WTC11 (cell line): Measurements from ENCODE around the gene PIP5K1A. TPM values are rescaled to one million over a fixed set of nuclear protein-coding genes. Genes with fewer than 3 reads are reported as not detected.

Experiments used
- ATAC-seq: fragments of 200-7000 bp; cut with Tn5 transposase; 2 replicates; pipeline ENCODE4 v1.10.0; 2021; ENCODE audit warnings: mild to moderate bottlenecking, moderate library complexity
- CTCF ChIA-PET: fragments of 300-600 bp; sonication (Branson Sonifier 250); formaldehyde crosslinking; loops from one replicate; lab custom pipeline; 2021; ENCODE audit warnings: antibody characterized with exemption; lab: Charles Lee
- POLR2A ChIA-PET: fragments of 350-600 bp; sonication (Branson Sonifier 250); formaldehyde crosslinking; loops from one replicate; lab custom pipeline; 2021; ENCODE audit warnings: antibody characterized with exemption; lab: Charles Lee
- DNase-seq: peaks from one replicate; pipeline ENCODE4 v3.0.0; 2021; ENCODE audit warnings: low spot score
- H3K27ac Mint-ChIP-seq: 2 replicates; pipeline ENCODE4 v1.8.0; 2021; ENCODE audit warnings: mixed read lengths
- H3K27me3 Mint-ChIP-seq: 2 replicates; pipeline ENCODE4 v1.8.0; 2021; ENCODE audit warnings: low read depth, mild to moderate bottlenecking, moderate library complexity, mixed read lengths
- H3K36me3 Mint-ChIP-seq: 2 replicates; pipeline ENCODE4 v1.8.0; 2021; ENCODE audit warnings: mixed read lengths
- H3K4me1 Mint-ChIP-seq: 2 replicates; pipeline ENCODE4 v1.8.0; 2022; ENCODE audit warnings: mixed read lengths
- H3K4me3 Mint-ChIP-seq: 2 replicates; pipeline ENCODE4 v1.8.0; 2021; ENCODE audit warnings: mild to moderate bottlenecking, moderate library complexity, mixed read lengths
- H3K9me3 Mint-ChIP-seq: 2 replicates; pipeline ENCODE4 v1.8.0; 2021; ENCODE audit warnings: mixed read lengths
- CDX4 ChIP-seq: fragments of 250-450 bp; sonication (Bioruptor Pico); IDR thresholded peaks from 2 replicates; pipeline ENCODE4 v1.9.0; 2021; ENCODE audit warnings: moderate library complexity, mild to moderate bottlenecking, inconsistent platforms, borderline replicate concordance
- CREB1 ChIP-seq: sonication (generic); formaldehyde crosslinking; IDR thresholded peaks from 2 replicates; pipeline ENCODE4 v1.8.0; 2023; ENCODE audit warnings: mild to moderate bottlenecking, missing genetic modification reagents
- E2F4 ChIP-seq: sonication (generic); formaldehyde crosslinking; IDR thresholded peaks from 2 replicates; pipeline ENCODE4 v1.8.1; 2022; ENCODE audit warnings: low read depth, mild to moderate bottlenecking, moderate library complexity, missing genetic modification reagents, borderline replicate concordance
- ERG ChIP-seq: fragments of 250-450 bp; sonication (Bioruptor Pico); IDR thresholded peaks from 2 replicates; pipeline ENCODE4 v1.8.0; 2021; ENCODE audit warnings: mild to moderate bottlenecking
- FOXK1 ChIP-seq: sonication (generic); formaldehyde crosslinking; IDR thresholded peaks from 2 replicates; pipeline ENCODE4 v1.8.0; 2022; ENCODE audit warnings: mild to moderate bottlenecking, moderate library complexity, missing genetic modification reagents
- FOXP1 ChIP-seq: sonication (generic); formaldehyde crosslinking; IDR thresholded peaks from 2 replicates; pipeline ENCODE4 v1.8.0; 2022; ENCODE audit warnings: missing genetic modification reagents, mild to moderate bottlenecking, moderate library complexity, borderline replicate concordance
- GABPB1 ChIP-seq: sonication (generic); formaldehyde crosslinking; IDR thresholded peaks from 2 replicates; pipeline ENCODE4 v1.8.1; 2023; ENCODE audit warnings: mild to moderate bottlenecking, missing genetic modification reagents
- GRHL2 ChIP-seq: fragments of 250-450 bp; sonication (Bioruptor Pico); IDR thresholded peaks from 2 replicates; pipeline ENCODE4 v1.8.0; 2022; ENCODE audit warnings: mild to moderate bottlenecking, moderate library complexity; ENCODE audit not compliant: insufficient replicate concordance, severe bottlenecking
- IRF1 ChIP-seq: sonication (generic); formaldehyde crosslinking; IDR thresholded peaks from 2 replicates; pipeline ENCODE4 v1.8.0; 2023; ENCODE audit warnings: missing genetic modification reagents
- IRF2 ChIP-seq: sonication (generic); formaldehyde crosslinking; IDR thresholded peaks from 2 replicates; pipeline ENCODE4 v1.8.0; 2022; ENCODE audit warnings: low read depth, missing genetic modification reagents, borderline replicate concordance
- JAZF1 ChIP-seq: fragments of 250-450 bp; sonication (Bioruptor Pico); IDR thresholded peaks from 2 replicates; pipeline ENCODE4 v1.9.0; 2021; ENCODE audit warnings: moderate library complexity, mild to moderate bottlenecking, inconsistent platforms
- JUN ChIP-seq: sonication (generic); formaldehyde crosslinking; IDR thresholded peaks from 2 replicates; pipeline ENCODE4 v1.8.0; 2023; ENCODE audit warnings: mild to moderate bottlenecking, missing genetic modification reagents
- KAT7 ChIP-seq: sonication (generic); formaldehyde crosslinking; IDR thresholded peaks from 2 replicates; pipeline ENCODE4 v1.8.1; 2023; ENCODE audit warnings: missing genetic modification reagents, mild to moderate bottlenecking, borderline replicate concordance
- MAX ChIP-seq: sonication (generic); formaldehyde crosslinking; IDR thresholded peaks from 2 replicates; pipeline ENCODE4 v1.8.0; 2022; ENCODE audit warnings: mild to moderate bottlenecking, missing genetic modification reagents
- MYBL2 ChIP-seq: sonication (generic); formaldehyde crosslinking; IDR thresholded peaks from 2 replicates; pipeline ENCODE4 v1.8.1; 2023; ENCODE audit warnings: mild to moderate bottlenecking, moderate library complexity, missing genetic modification reagents
- NFYB ChIP-seq: sonication (generic); formaldehyde crosslinking; conservative IDR thresholded peaks from 2 replicates; pipeline ENCODE4 v1.8.0; 2022; ENCODE audit warnings: low read depth, missing genetic modification reagents
- total RNA-seq: library from RNA; stranded (reverse); gene quantifications from 3 replicates; pipeline ENCODE4 v1.2.3, GENCODE V29; 2021
- TF ChIP-seq, protein P1 (sequence below): sonication (generic); formaldehyde crosslinking; conservative IDR thresholded peaks from 2 replicates; pipeline ENCODE4 v1.8.1; 2022; ENCODE audit warnings: mild to moderate bottlenecking, missing genetic modification reagents
- TF ChIP-seq, protein P2 (sequence below): fragments of 200-600 bp; IDR thresholded peaks from 2 replicates; pipeline ENCODE4 v1.8.0; 2022; ENCODE audit warnings: antibody characterized with exemption
- TF ChIP-seq, protein P3 (sequence below): sonication (generic); formaldehyde crosslinking; IDR thresholded peaks from 2 replicates; pipeline ENCODE4 v1.8.1; 2023; ENCODE audit warnings: mild to moderate bottlenecking, moderate library complexity, missing genetic modification reagents

PIP5K1A gene
- total RNA-seq, 1 experiment from 2014 or later, result 81.3 TPM

GRCh38 chr1:151237678-151238466, 39.5 kb downstream of the PIP5K1A start (continued):
- TF ChIP-seq GRHL2 (no peak), GABPB1 (CRISPR knock-in tag) (no peak), IRF1 (CRISPR knock-in tag) (no peak)
- TF ChIP-seq, protein P1, sequence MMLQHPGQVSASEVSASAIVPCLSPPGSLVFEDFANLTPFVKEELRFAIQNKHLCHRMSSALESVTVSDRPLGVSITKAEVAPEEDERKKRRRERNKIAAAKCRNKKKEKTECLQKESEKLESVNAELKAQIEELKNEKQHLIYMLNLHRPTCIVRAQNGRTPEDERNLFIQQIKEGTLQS (CRISPR knock-in tag), result no peak

GRCh38 chr1:151238467-151238739, 40.1 kb downstream of the PIP5K1A start:
- TF ChIP-seq MAX (CRISPR knock-in tag), result no peak
- TF ChIP-seq JUN, result no peak
- no peak for TF ChIP-seq ERG (CRISPR knock-in tag)
- no peaks in the 10 kb centered on the region for H3K9me3 Mint-ChIP-seq
- ATAC-seq, result no peak
- no peak overlapping the region for H3K27ac Mint-ChIP-seq
- peaks cover 87% of the 10 kb centered on the region for H3K36me3 Mint-ChIP-seq
- DNase-seq, result no peak
- H3K4me3 Mint-ChIP-seq, result no peak overlapping the region
- H3K27me3 Mint-ChIP-seq, result no peaks in the 10 kb centered on the region
- ChIA-PET CTCF (interaction anchor here (1.5 kb wide), 1 partner anchor 14 kb away, joined by 3 read pairs; no protein-coding TSS in a partner anchor), POLR2A (no interaction called here)
- no peaks in the 10 kb centered on the region for H3K4me1 Mint-ChIP-seq

GRCh38 chr1:151242442-151242841, 44.1 kb downstream of the PIP5K1A start:
- ATAC-seq (no peak), DNase-seq (no peak)
- Mint-ChIP-seq H3K4me3 (no peak overlapping the region), H3K27ac (no peak overlapping the region), H3K27me3 (no peaks in the 10 kb centered on the region), H3K36me3 (peaks cover 89% of the 10 kb centered on the region), H3K4me1 (no peaks in the 10 kb centered on the region), H3K9me3 (no peaks in the 10 kb centered on the region)
- CTCF ChIA-PET, result interaction anchor here (1.2 kb wide), 1 partner anchor 10 kb away, joined by 8 read pairs; no protein-coding TSS in a partner anchor
- TF ChIP-seq, protein P2, sequence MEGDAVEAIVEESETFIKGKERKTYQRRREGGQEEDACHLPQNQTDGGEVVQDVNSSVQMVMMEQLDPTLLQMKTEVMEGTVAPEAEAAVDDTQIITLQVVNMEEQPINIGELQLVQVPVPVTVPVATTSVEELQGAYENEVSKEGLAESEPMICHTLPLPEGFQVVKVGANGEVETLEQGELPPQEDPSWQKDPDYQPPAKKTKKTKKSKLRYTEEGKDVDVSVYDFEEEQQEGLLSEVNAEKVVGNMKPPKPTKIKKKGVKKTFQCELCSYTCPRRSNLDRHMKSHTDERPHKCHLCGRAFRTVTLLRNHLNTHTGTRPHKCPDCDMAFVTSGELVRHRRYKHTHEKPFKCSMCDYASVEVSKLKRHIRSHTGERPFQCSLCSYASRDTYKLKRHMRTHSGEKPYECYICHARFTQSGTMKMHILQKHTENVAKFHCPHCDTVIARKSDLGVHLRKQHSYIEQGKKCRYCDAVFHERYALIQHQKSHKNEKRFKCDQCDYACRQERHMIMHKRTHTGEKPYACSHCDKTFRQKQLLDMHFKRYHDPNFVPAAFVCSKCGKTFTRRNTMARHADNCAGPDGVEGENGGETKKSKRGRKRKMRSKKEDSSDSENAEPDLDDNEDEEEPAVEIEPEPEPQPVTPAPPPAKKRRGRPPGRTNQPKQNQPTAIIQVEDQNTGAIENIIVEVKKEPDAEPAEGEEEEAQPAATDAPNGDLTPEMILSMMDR, result no peak
- TF ChIP-seq FOXK1 (CRISPR knock-in tag), result no peak
- TF ChIP-seq E2F4 (CRISPR knock-in tag), result no peak
- no peak for TF ChIP-seq CDX4
- TF ChIP-seq KAT7 (CRISPR knock-in tag), result no peak
- TF ChIP-seq, protein P3, sequence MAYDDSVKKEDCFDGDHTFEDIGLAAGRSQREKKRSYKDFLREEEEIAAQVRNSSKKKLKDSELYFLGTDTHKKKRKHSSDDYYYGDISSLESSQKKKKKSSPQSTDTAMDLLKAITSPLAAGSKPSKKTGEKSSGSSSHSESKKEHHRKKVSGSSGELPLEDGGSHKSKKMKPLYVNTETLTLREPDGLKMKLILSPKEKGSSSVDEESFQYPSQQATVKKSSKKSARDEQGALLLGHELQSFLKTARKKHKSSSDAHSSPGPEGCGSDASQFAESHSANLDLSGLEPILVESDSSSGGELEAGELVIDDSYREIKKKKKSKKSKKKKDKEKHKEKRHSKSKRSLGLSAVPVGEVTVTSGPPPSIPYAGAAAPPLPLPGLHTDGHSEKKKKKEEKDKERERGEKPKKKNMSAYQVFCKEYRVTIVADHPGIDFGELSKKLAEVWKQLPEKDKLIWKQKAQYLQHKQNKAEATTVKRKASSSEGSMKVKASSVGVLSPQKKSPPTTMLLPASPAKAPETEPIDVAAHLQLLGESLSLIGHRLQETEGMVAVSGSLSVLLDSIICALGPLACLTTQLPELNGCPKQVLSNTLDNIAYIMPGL (CRISPR knock-in tag), result no peak
- no peak for TF ChIP-seq CREB1 (CRISPR knock-in tag)
- no peak for TF ChIP-seq NFYB (CRISPR knock-in tag)
- TF ChIP-seq FOXP1 (CRISPR knock-in tag), result no peak
- TF ChIP-seq MYBL2 (CRISPR knock-in tag), result no peak
- no peak for TF ChIP-seq JAZF1
- TF ChIP-seq IRF2, result no peak
- TF ChIP-seq, protein P1 (CRISPR knock-in tag), result no peak
- POLR2A ChIA-PET, result no interaction called here
